Ascending aorta (tissue), 2 donors: Measurements from ENCODE around the gene SLC22A3. TPM values are rescaled to one million over a fixed set of nuclear protein-coding genes. Genes with fewer than 3 reads are reported as not detected.
A peak's percentile ranks its signal among the peaks of the same experiment; 100 is the strongest.

Experiments used
- DNase-seq, 2 donors: peaks; one replicate each; pipeline ENCODE4 v3.0.0-alpha.2; 2019; ENCODE audit warnings: low spot score in 2 of 2
- H3K27ac ChIP-seq, 2 donors: fragments of 200-600 bp; sonication (generic); one replicate each; pipeline ENCODE4 v1.5.1; 2016 to 2017; ENCODE audit warnings: mild to moderate bottlenecking in 1 of 2
- H3K27me3 ChIP-seq: fragments of 200-600 bp; sonication (generic); one replicate; pipeline ENCODE4 v1.5.1; 2017
- H3K36me3 ChIP-seq, 2 donors: fragments of 200-600 bp; sonication (generic); one replicate each; pipeline ENCODE4 v1.5.1; 2016
- H3K4me1 ChIP-seq, 2 donors: fragments of 200-600 bp; sonication (generic); one replicate each; pipeline ENCODE4 v1.5.1; 2016 to 2017; ENCODE audit warnings: mild to moderate bottlenecking in 1 of 2
- H3K4me3 ChIP-seq, 2 donors: fragments of 200-600 bp; sonication (generic); one replicate each; pipeline ENCODE4 v1.5.1; 2016 to 2017; ENCODE audit warnings: mild to moderate bottlenecking in 1 of 2
- H3K9me3 ChIP-seq, 2 donors: fragments of 200-600 bp; sonication (generic); one replicate each; pipeline ENCODE4 v1.5.1; 2016
- CTCF ChIP-seq, 3 experiments: fragments of 200-600 bp in 2 of 3; fragments of 450-650 bp in 1 of 3; sonication (generic) in 2 of 3; IDR thresholded peaks; one replicate each; pipeline ENCODE4 v1.5.1; 2016 to 2019; ENCODE audit warnings: antibody characterized with exemption in 3 of 3, mild to moderate bottlenecking in 1 of 3, moderate library complexity in 1 of 3
- intact Hi-C: fragments of 100-400 bp; cut with DNase I; formaldehyde crosslinking; loops from one replicate; pipeline ENCODE4 v1.15.1; 2023
- total RNA-seq: library from RNA; depleted of rRNA; stranded (reverse); fragments of >200 nt; gene quantifications from one replicate; pipeline ENCODE4 v1.1.0, GENCODE V29; 2016

SLC22A3 gene
- total RNA-seq, 1 donor from 2014 or later: 29.6 TPM

- Histone ChIP-seq H3K27me3 (no peaks in the 10 kb centered on the region), H3K27ac (no peak overlapping the region), H3K36me3 (peaks cover 32 to 51% of the 10 kb centered on the region in 2 donors), H3K4me3 (no peak overlapping the region), H3K4me1 (peaks cover 0 to 18% of the 10 kb centered on the region in 2 donors), H3K9me3 (no peaks in the 10 kb centered on the region)
- TF ChIP-seq CTCF (IDR thresholded peaks at IDR 0.05): no peak
- no peak for DNase-seq
- intact Hi-C loops: no loop called here
Measured at GRCh38 chr6:160417550-160417949, 69.4 kb downstream of the SLC22A3 start.

- H3K4me3 ChIP-seq: no peak overlapping the region
- peaks cover 0 to 18% of the 10 kb centered on the region in 2 donors for H3K4me1 ChIP-seq
- H3K9me3 ChIP-seq: no peaks in the 10 kb centered on the region
- TF ChIP-seq CTCF (IDR thresholded peaks at IDR 0.05): no peak
- no peaks in the 10 kb centered on the region for H3K27me3 ChIP-seq
- intact Hi-C loops: no loop called here
- no peak overlapping the region for H3K27ac ChIP-seq
- no peak for DNase-seq
- H3K36me3 ChIP-seq: peaks cover 30 to 43% of the 10 kb centered on the region in 2 donors
Measured at GRCh38 chr6:160418370-160418769, 70.2 kb downstream of the SLC22A3 start.

- intact Hi-C loops: no loop called here
- Histone ChIP-seq H3K4me3 (no peak overlapping the region), H3K9me3 (no peaks in the 10 kb centered on the region), H3K36me3 (peaks cover 21 to 31% of the 10 kb centered on the region in 2 donors), H3K27ac (peak overlapping the region in 1 of 2 donors; percentile 28), H3K4me1 (peaks cover 0 to 18% of the 10 kb centered on the region in 2 donors), H3K27me3 (no peaks in the 10 kb centered on the region)
- DNase-seq: no peak
- TF ChIP-seq CTCF (IDR thresholded peaks at IDR 0.05): no peak
Measured at GRCh38 chr6:160419488-160419887, 71.3 kb downstream of the SLC22A3 start.

- peaks cover 14 to 23% of the 10 kb centered on the region in 2 donors for H3K36me3 ChIP-seq
- peaks cover 0 to 22% of the 10 kb centered on the region in 2 donors for H3K4me1 ChIP-seq
- H3K9me3 ChIP-seq: no peaks in the 10 kb centered on the region
- DNase-seq: no peak
- TF ChIP-seq CTCF (IDR thresholded peaks at IDR 0.05): no peak
- H3K27ac ChIP-seq: peak overlapping the region; percentile 82 to 85
- H3K4me3 ChIP-seq: no peak overlapping the region
- H3K27me3 ChIP-seq: no peaks in the 10 kb centered on the region
- intact Hi-C loops: loop anchor here (2.0 kb wide), 1 partner anchor 20 kb away; no protein-coding TSS in a partner anchor
Measured at GRCh38 chr6:160420253-160420968, 72.2 kb downstream of the SLC22A3 start.

- Histone ChIP-seq H3K27ac (peak overlapping the region; percentile 82 to 85), H3K36me3 (peaks cover 8 to 18% of the 10 kb centered on the region in 2 donors), H3K4me1 (peaks cover 0 to 23% of the 10 kb centered on the region in 2 donors), H3K9me3 (no peaks in the 10 kb centered on the region), H3K27me3 (no peaks in the 10 kb centered on the region), H3K4me3 (peak overlapping the region; percentile 6 to 42)
- peak in 1 of 2 donors; percentile 75 for DNase-seq
- intact Hi-C loops: loop anchor here (2.0 kb wide), 1 partner anchor 20 kb away; no protein-coding TSS in a partner anchor
- no peak for TF ChIP-seq CTCF (IDR thresholded peaks at IDR 0.05)
Measured at GRCh38 chr6:160420969-160421556, 72.9 kb downstream of the SLC22A3 start.
